GM19238 (cell line): ENCODE measurements around the gene HEMK1.
A peak's percentile ranks its signal among the peaks of the same experiment; 100 is the strongest.

ENCODE experiments used
- DNase-seq: peaks from one replicate; pipeline ENCODE4 v3.0.0; 2011; ENCODE audit warnings: low spot score; ENCODE audit not compliant: insufficient read length

HEMK1 gene

DNA sequence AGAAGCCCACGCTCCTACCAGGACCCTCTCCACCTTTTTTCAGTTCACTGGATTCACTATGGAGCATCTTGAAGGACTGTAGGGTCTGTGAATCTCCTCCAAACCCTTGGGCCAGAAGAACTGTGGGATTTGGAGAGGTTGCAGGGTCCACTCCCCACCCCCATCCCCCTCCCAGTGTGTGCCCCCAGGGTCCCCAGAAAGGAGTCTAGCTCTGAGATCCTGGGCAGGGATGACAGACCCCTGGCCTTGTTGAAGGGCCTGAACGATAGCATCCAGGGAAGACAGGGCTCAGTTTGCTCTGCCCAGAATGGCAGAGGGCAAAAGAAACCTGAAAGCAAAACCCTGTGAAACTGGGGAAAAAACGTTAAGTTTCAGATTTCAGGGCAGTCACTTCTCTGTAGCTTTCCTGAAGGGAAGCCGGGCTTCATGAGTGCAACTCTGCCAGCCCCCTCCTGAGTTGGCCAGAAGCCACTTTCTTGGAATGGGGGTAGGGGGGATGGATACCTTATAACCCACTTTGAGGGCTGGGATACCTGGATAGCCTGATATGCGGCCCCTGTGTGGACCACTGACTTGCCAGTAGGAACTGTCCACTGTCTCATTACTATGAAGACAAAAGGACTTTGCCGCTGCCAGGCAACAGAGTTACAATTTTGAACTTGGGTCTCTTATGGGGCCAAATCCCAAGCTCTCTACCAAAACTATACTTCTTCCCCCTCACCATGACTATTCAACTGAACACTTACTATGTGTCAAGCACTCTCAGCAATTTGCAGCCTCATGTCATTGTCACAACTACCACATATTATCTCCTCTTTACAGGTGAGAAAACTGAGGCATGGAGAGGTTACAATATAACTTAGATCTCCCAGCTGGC, 43.9 kb downstream of the HEMK1 start:
- DNase-seq, result no peak

DNA sequence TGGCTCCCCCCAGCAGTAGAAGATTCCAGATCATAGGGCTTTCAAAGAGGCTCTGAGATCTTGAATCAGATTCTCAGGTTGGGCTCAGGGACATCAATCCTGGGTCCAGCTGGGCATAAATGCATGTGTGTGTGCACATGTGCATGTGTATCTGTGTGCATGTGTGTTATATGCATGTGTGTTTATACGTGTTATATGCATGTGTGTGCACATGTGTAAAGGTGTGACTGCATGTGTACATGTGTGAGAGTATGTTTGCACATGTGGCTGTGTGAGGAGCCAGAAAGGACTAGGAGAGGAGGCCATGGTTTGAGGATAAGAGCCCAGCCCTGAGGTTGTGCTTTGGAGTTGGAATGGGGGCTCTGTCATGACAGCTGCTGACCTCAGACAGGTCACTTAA, 45.9 kb downstream of the HEMK1 start:
- DNase-seq, result no peak

DNA sequence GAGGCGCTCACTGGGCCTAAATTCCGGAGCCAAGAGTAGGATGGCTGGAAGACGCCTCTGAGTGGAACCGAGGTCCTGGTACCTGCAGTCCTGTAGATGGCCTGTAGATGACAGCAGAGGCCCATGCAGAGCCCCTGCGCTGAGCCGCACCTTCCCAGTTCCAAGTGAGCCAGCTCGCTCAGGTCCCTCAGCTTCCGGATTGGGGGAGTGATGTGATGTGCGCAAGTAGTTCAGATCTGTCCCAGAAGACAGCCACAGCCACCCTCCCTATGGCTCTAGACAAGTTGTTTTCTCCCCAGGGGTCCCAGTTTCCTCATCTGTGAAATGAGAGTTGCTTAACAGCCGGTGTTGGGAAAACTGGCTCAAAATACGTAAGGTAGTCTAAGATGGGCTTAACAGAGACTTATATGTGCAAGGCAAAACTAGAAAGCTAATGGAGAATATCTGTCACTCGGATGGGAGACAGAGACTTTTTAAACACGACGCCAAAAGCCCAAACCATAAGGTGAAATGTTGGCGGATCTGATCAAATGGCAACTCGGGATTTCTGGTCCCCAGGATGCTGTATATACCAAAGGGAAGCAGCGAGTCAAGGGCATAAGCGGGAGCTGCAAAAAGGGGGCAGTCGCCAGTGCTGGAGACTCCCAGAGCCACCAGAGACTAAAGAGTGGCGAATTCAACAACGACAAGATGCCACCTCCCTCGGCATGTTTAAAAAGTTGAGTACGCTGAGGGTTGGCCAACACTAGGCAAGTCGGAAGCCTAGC, 46.9 kb downstream of the HEMK1 start:
- peak; percentile 80 for DNase-seq

- DNase-seq, result peak; percentile 83
Measured at GRCh38 chr3:50616770-50617095, 47.4 kb downstream of the HEMK1 start.

GRCh38 chr3:50617096-50617791, 47.9 kb downstream of the HEMK1 start, which contains the start of gene MAPKAPK3:
MAPKAPK3 (plus strand) TSS chr3:50617151; CDS start chr3:50617566, 415 bp downstream.
- DNase-seq, result no peak

GRCh38 chr3:50617911-50618481, 48.7 kb downstream of the HEMK1 start:
- no peak for DNase-seq

- DNase-seq, result no peak
Measured at GRCh38 chr3:50620420-50620819, 51.1 kb downstream of the HEMK1 start.

DNA sequence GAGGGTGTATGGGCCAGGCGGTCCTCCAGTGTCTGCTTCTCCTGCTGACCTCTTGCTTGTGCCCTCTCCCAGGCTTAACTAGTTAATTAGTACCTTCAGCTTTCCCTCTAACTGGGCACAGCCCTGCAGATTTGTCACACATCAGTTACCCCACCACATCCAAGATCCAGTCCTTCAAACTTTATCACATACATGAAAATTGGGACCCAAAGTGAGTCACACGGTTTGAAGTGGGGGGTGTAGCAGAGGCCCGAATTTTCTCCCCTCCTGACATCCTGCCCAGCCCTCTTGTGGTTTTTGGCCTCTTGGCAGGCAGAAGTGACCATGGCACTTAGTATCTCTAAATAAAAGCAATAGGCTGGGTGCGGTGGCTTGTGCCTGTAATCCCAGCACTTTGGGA, 51.5 kb downstream of the HEMK1 start:
- no peak for DNase-seq

DNA sequence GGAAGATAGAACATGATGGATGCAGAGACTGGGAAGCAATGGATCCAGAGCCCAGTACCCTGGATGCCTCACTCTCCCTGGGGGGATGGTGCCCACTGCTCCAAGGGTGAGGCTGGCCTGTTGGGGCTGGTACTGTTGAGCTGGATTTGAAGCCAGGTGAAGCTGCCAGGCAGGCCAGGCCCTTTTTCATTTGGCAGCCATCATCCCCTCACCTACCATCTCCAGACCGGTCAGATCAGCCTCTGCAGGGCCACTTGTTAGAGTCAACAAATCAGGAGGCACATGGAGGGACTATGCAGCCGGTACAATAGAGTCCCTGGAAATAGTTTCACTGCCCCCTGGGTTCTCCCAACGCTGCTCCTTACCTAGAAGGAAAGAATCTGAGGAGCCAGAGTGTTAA, 53.6 kb downstream of the HEMK1 start:
- DNase-seq, result no peak

DNA sequence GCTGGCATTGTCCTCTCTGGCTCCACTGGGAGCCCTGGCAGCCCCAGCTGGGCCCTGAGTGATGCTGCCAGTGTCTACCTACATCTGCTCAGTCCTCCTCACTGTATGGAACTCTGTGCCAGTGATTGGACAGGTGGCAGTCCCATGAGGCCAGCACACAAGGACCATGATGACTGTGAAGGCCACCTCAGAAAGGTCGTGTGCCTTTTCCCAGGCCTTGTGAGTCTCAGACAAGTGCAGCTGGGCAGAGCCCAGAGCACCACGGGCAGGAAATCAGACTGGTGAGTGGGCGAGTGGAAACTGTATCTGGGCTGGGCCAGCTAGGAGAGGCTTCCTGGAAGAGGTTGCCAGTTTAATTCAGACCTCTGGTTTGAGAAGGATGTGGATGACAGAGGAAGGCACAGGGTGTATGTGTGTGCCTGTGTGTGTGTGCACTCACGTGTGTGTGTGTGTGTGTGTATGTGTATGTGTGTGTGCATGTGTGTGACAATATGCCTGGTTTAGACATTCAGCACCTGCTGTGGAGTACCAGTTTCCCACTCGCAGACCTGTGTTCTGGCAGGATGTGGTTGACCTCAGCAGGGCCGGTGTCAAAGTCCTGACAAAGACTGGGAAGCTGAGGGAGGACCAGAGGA, 54.6 kb downstream of the HEMK1 start:
- peak; percentile 24 for DNase-seq

DNA sequence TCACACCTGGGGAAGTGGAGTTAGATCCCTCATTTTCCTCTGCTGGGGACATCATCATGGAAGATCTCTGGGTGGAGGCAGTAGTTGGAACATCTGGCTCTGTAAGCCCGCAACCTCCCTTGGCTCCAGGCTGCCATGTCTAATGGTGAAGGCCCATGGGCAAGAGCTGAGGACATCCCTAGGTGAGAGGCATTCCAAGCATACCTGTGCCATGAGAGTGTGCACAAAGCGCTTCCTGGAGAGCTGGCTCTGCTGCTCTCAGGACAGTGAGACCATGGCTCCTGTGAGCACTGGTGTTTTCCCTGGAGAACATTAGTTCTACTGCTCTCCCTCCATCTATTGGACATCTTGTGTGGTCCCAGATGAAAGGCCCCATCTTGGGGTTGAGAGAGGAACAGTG, 55.3 kb downstream of the HEMK1 start:
- DNase-seq, result no peak

GRCh38 chr3:50625231-50626182, 56.2 kb downstream of the HEMK1 start:
- DNase-seq, result no peak

DNA sequence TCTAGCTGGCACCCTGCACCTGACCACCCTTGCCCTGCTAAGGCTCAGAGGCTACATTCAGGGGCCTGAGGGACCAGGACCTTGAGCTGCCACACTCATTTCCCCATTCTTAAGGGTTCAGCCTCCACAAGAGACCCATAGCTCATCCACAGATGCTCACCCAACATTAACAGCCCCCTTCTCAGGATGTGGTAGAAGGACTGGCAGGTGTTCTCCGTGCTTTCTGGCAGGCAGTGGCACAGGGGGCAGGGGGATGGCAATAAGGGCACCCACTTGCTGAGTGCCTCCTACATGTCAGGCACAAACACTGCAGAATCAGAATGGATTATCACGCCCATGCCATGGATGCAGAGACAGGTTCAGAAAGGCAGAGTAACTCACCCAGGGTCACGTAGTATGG, 57.1 kb downstream of the HEMK1 start:
- DNase-seq, result no peak

DNA sequence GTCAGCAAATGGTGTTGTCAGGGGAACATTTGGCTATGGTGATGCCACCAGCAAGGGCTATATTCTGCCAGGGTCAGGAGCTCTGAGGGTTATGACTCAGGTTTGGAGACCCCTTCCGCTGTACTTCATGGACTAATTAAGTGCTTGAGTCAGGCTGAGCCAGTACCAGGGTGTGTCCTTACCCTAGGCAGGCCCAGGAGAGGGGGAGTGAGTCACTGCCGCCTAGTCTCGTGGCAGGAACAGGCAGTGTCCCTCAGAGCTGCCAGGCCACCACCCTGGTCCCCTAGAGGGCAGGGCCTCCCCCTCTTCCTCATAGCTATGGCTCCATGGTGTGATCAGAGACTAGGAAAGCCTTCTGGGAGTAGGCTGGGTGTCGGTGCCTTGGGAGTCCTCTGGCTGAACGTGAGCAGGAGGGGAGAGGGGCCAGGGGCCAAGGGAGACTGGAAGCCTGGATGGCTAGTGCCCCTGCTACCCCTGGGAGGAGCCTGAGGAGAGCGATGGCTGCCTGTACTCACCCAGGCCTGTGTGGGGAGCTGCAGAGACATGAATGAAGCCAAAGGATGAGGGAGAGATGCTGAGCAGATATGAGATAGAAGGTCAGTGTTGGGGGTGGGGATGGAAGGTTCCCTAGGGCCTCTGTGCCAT, 58.2 kb downstream of the HEMK1 start:
- no peak for DNase-seq

GRCh38 chr3:50628601-50629000, 59.3 kb downstream of the HEMK1 start:
- DNase-seq, result no peak

- DNase-seq, result no peak
Measured at GRCh38 chr3:50630394-50630793, 61.1 kb downstream of the HEMK1 start.

DNA sequence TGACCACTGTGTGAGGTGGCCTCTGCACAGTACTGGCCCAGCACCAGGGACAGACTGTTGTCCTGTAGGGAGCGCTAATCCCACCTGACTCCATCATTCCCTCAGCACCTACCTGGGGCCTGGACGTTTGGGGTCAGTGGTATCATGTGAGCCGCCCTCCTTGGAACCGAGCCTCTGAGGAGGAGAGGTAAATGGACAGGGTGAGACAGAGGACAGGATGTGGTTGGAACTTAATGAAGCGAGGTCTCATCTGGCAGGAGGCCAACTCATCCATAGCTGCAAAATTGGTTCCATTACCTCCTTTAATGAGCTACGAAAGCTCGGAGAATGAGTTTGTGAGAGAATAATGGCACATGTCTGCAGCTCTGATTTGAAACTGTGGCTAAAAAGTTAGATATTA, 61.6 kb downstream of the HEMK1 start:
- DNase-seq, result no peak

DNA sequence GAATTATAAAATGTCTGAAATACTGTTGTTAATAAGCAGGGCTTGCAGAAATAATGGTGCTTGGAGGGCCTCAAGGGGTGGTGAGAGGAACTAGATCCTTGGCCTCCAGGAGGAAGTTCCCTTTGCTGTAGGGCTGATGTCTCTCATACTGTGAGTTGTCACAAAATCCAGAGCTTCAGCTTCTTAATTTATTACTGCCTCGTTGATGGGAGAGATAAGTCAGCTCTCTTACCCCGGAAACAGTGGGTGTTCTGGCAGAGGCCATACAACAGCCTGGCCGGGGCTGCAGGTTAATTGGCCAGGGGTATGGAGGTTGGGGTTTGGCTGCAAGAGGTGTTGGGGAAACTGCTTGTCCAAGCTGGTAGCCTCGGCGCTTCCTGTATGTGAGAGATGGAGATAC, 63.1 kb downstream of the HEMK1 start:
- DNase-seq, result no peak

GRCh38 chr3:50633230-50633790, 64.0 kb downstream of the HEMK1 start:
- no peak for DNase-seq
